Body of pancreas (tissue), 4 donors: ENCODE results near the gene RAB3IP. TPM values are rescaled to one million over a fixed set of nuclear protein-coding genes. Genes with fewer than 3 reads are reported as not detected.
"Not testable (repeated sequence)": the region's sequence is repeated elsewhere in the genome, so short reads cannot be mapped to it uniquely, and the experiment has no call there.

Experiments used
- ATAC-seq: fragments of 150-250 bp; one replicate; pipeline ENCODE4 v1.9.1; 2016
- DNase-seq, 4 donors: peaks; one replicate each; pipeline ENCODE4 v3.0.0-alpha.2; 2019
- H3K27ac ChIP-seq, 4 donors: fragments of 200-600 bp; sonication (generic); 1 replicate in 3 of 4; 2 replicates in 1 of 4; pipeline versions ENCODE4 v1.5.1 to v1.6.1; 2016 to 2019; ENCODE audit warnings: mild to moderate bottlenecking in 1 of 4, mixed read lengths in 1 of 4, moderate library complexity in 1 of 4
- H3K27me3 ChIP-seq, 2 donors: fragments of 200-600 bp; sonication (generic); one replicate each; pipeline ENCODE4 v1.6.0; 2016; ENCODE audit warnings: mild to moderate bottlenecking in 1 of 2
- H3K36me3 ChIP-seq, 2 donors: fragments of 200-600 bp; sonication (generic); replicated peaks in 1 of 2; 2 replicates each; pipeline ENCODE4 v1.5.1; 2016; ENCODE audit warnings: low read depth in 2 of 2; ENCODE audit not compliant: insufficient read depth in 1 of 2
- H3K4me1 ChIP-seq: fragments of 200-600 bp; sonication (generic); one replicate; pipeline ENCODE4 v1.6.0; 2016
- H3K4me3 ChIP-seq, 2 donors: fragments of 200-600 bp; sonication (generic); 1 replicate in 1 of 2; 2 replicates in 1 of 2; pipeline ENCODE4 v1.5.1; 2016 to 2019
- H3K9me3 ChIP-seq, 3 donors: fragments of 200-600 bp; sonication (generic); 1 replicate in 2 of 3; 2 replicates in 1 of 3; pipeline ENCODE4 v1.5.1; 2016
- CTCF ChIP-seq, 7 experiments: fragments of 450-650 bp in 4 of 7; fragments of 200-600 bp in 3 of 7; sonication (generic) in 3 of 7; IDR thresholded peaks; one replicate each; pipeline ENCODE4 v1.5.1; 2016 to 2019; ENCODE audit warnings: antibody characterized with exemption in 7 of 7
- POLR2A ChIP-seq, 3 donors: fragments of 450-650 bp; IDR thresholded peaks; one replicate each; pipeline ENCODE4 v1.6.1; 2016; ENCODE audit warnings: antibody characterized with exemption in 3 of 3, mild to moderate bottlenecking in 2 of 3
- WGBS, 2 donors: methylation state at CpG; one replicate each; pipeline ENCODE4 v1.1.5; 2017; 5-methylcytosine and 5-hydroxymethylcytosine counted together
- intact Hi-C: fragments of 100-400 bp; cut with DNase I; formaldehyde crosslinking; loops from one replicate; pipeline ENCODE4 v1.15.1; 2023
- total RNA-seq, 2 donors: library from RNA; depleted of rRNA; stranded (reverse); fragments of >200 nt; gene quantifications; one replicate each; pipeline ENCODE4 v1.1.0, GENCODE V29; 2016

RAB3IP gene
- total RNA-seq, 2 donors from 2014 or later = 61.0 to 62.3 TPM

- Histone ChIP-seq H3K4me1 (peaks cover 7% of the 10 kb centered on the region), H3K36me3 (no peaks in the 10 kb centered on the region), H3K27me3 (no peaks in the 10 kb centered on the region), H3K4me3 (no peak overlapping the region), H3K9me3 (no peaks in the 10 kb centered on the region), H3K27ac (no peak overlapping the region)
- ATAC-seq (no peak), DNase-seq (no peak)
- TF ChIP-seq CTCF (IDR thresholded peaks at IDR 0.05) (no peak), POLR2A (IDR thresholded peaks at IDR 0.05) (no peak)
- intact Hi-C loops = no loop called here
- WGBS, 2 donors = 71 to 74% methylated on average over 4 of the region's 4 CpGs
Observed at GRCh38 chr12:69844836-69845235, 106.2 kb downstream of the RAB3IP start.

GRCh38 chr12:69846976-69847375 lies 108.3 kb downstream of the RAB3IP start:
- Histone ChIP-seq H3K27ac (no peak overlapping the region), H3K36me3 (no peaks in the 10 kb centered on the region), H3K27me3 (no peaks in the 10 kb centered on the region), H3K4me3 (no peak overlapping the region), H3K4me1 (no peaks in the 10 kb centered on the region), H3K9me3 (no peaks in the 10 kb centered on the region)
- TF ChIP-seq POLR2A (IDR thresholded peaks at IDR 0.05) (no peak), CTCF (IDR thresholded peaks at IDR 0.05) (no peak)
- intact Hi-C loops = no loop called here
- no peak for DNase-seq
- ATAC-seq = no peak

GRCh38 chr12:69851976-69852375 lies 113.3 kb downstream of the RAB3IP start:
- Histone ChIP-seq H3K27me3 (no peaks in the 10 kb centered on the region), H3K36me3 (no peaks in the 10 kb centered on the region), H3K4me3 (no peak overlapping the region), H3K9me3 (no peaks in the 10 kb centered on the region), H3K27ac (no peak overlapping the region), H3K4me1 (no peaks in the 10 kb centered on the region)
- 79 to 86% methylated on average over 2 of the region's 2 CpGs for WGBS, 2 donors
- TF ChIP-seq POLR2A (IDR thresholded peaks at IDR 0.05) (no peak), CTCF (IDR thresholded peaks at IDR 0.05) (no peak)
- intact Hi-C loops = no loop called here
- DNase-seq (no peak), ATAC-seq (no peak)

- H3K36me3 ChIP-seq, H3K4me3 ChIP-seq, ATAC-seq, H3K4me1 ChIP-seq, H3K27ac ChIP-seq, H3K9me3 ChIP-seq, H3K27me3 ChIP-seq, intact Hi-C loops, DNase-seq: not testable (repeated sequence)
- WGBS, 2 donors = 89 to 92% methylated on average over 35 to 52 of the region's 61 CpGs
Observed at GRCh38 chr12:69853176-69853961, 114.7 kb downstream of the RAB3IP start.

- Histone ChIP-seq H3K27me3 (no peaks in the 10 kb centered on the region), H3K36me3 (no peaks in the 10 kb centered on the region), H3K9me3 (no peaks in the 10 kb centered on the region), H3K4me3 (no peak overlapping the region), H3K27ac (no peak overlapping the region), H3K4me1 (no peaks in the 10 kb centered on the region)
- ATAC-seq = no peak
- no peak for DNase-seq
- intact Hi-C loops = no loop called here
- WGBS, 2 donors = 71 to 83% methylated on average over 4 of the region's 4 CpGs
- TF ChIP-seq CTCF (IDR thresholded peaks at IDR 0.05) = no peak
- no peak for TF ChIP-seq POLR2A (IDR thresholded peaks at IDR 0.05)
Observed at GRCh38 chr12:69866698-69867097, 128.0 kb downstream of the RAB3IP start.
